Ectodermal cell (in vitro differentiated cells): ENCODE results near the gene BLM.

Source experiments
- H3K27ac ChIP-seq: 2 replicates; pipeline ENCODE4 v1.7.0; 2013; ENCODE audit warnings: mild to moderate bottlenecking, low read depth, low read length; ENCODE audit not compliant: insufficient read depth, poor library complexity, severe bottlenecking
- H3K27me3 ChIP-seq: 2 replicates; pipeline ENCODE4 v1.7.0; 2013; ENCODE audit warnings: mild to moderate bottlenecking, low read length; ENCODE audit not compliant: insufficient read depth, control insufficient read depth, poor library complexity, severe bottlenecking
- H3K36me3 ChIP-seq: one replicate; pipeline ENCODE4 v1.7.0; 2013; ENCODE audit warnings: low read length; ENCODE audit not compliant: control insufficient read depth, insufficient read depth
- H3K4me1 ChIP-seq: one replicate; pipeline ENCODE4 v1.7.0; 2013; ENCODE audit warnings: low read length; ENCODE audit not compliant: control insufficient read depth, insufficient read depth
- H3K4me3 ChIP-seq: 2 replicates; pipeline ENCODE4 v1.7.0; 2013; ENCODE audit warnings: low read depth, low read length, control low read depth; ENCODE audit not compliant: insufficient read depth
- H3K9me3 ChIP-seq: 2 replicates; pipeline ENCODE4 v1.7.0; 2013; ENCODE audit warnings: mild to moderate bottlenecking, low read length, moderate library complexity; ENCODE audit not compliant: control insufficient read depth
- WGBS, 2 experiments: methylation state at CpG; one replicate each; pipeline ENCODE4 v1.1.7; 2013; ENCODE audit warnings: missing lambda C conversion rate in 2 of 2; 5-methylcytosine and 5-hydroxymethylcytosine counted together

Gene BLM

GRCh38 chr15:90757461-90757860, 40.3 kb downstream of the BLM start:
- WGBS, 2 experiments, result 84 to 94% methylated on average over 1 of the region's 1 CpG
- H3K36me3 ChIP-seq, result peaks cover 18% of the 10 kb centered on the region
- no peaks in the 10 kb centered on the region for H3K9me3 ChIP-seq

DNA sequence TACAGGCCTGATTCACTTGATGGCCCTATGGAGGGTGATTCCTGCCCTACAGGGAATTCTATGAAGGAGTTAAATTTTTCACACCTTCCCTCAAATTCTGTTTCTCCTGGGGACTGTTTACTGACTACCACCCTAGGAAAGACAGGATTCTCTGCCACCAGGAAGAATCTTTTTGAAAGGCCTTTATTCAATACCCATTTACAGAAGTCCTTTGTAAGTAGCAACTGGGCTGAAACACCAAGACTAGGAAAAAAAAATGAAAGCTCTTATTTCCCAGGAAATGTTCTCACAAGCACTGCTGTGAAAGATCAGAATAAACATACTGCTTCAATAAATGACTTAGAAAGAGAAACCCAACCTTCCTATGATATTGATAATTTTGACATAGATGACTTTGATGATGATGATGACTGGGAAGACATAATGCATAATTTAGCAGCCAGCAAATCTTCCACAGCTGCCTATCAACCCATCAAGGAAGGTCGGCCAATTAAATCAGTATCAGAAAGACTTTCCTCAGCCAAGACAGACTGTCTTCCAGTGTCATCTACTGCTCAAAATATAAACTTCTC, 43.6 kb downstream of the BLM start:
- Histone ChIP-seq H3K27ac (no peak overlapping the region), H3K9me3 (no peaks in the 10 kb centered on the region), H3K27me3 (no peaks in the 10 kb centered on the region), H3K36me3 (peaks cover 14% of the 10 kb centered on the region), H3K4me3 (no peak overlapping the region), H3K4me1 (no peaks in the 10 kb centered on the region)
- WGBS, 2 experiments, result 89 to 94% methylated on average over 1 of the region's 1 CpG

More at GRCh38 chr15:90757461-90757860, 40.3 kb downstream of the BLM start:
- no peaks in the 10 kb centered on the region for H3K27me3 ChIP-seq
- H3K4me1 ChIP-seq, result no peaks in the 10 kb centered on the region
- no peak overlapping the region for H3K27ac ChIP-seq
- H3K4me3 ChIP-seq, result no peak overlapping the region

DNA sequence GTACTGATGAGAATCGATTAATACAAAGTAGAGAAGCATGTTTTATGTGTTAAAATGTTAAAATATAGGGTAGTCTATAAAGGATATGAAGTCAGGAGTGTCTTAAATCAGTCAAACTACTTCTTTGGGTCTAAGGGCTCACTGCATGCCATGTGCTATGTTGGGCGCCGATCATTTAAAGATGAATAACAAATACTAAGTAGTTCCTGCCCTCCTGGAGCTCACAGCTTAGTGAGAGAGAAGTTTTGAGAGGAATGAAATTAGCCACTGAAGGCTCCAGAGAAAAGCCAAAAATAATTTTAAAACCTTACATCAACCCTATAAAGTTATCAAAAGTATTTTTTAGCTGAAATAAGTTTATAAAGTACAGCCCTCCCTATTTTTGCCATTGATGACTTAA, 44.5 kb downstream of the BLM start:
- no peaks in the 10 kb centered on the region for H3K27me3 ChIP-seq
- H3K4me3 ChIP-seq, result no peak overlapping the region
- H3K4me1 ChIP-seq, result no peaks in the 10 kb centered on the region
- H3K9me3 ChIP-seq, result no peaks in the 10 kb centered on the region
- WGBS, 2 experiments, result 90 to 94% methylated on average over 3 of the region's 3 CpGs
- H3K36me3 ChIP-seq, result peaks cover 20% of the 10 kb centered on the region
- no peak overlapping the region for H3K27ac ChIP-seq

DNA sequence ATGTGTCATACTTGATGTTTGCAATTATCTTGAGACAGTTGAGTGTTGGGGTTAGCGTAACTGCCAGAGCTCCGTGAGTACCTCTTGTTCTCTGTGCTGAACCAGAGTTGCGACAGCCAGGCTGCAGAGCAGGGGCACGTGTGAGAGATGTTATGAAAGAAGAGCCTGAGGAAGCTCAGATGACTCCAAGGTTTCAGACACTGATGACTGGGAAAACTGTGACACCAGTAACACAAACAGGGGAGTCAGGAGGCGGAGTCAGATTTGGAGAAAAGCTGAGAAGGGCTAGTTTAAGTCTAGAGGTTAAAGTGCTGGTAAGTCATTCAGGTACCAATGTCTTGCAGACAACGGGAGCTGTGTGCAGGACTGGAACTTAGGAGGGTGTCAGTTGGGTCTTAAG, 45.0 kb downstream of the BLM start:
- H3K27ac ChIP-seq, result no peak overlapping the region
- peaks cover 17% of the 10 kb centered on the region for H3K36me3 ChIP-seq
- no peaks in the 10 kb centered on the region for H3K9me3 ChIP-seq
- H3K27me3 ChIP-seq, result no peaks in the 10 kb centered on the region
- H3K4me1 ChIP-seq, result no peaks in the 10 kb centered on the region
- WGBS, 2 experiments, result 87 to 89% methylated on average over 6 of the region's 6 CpGs
- H3K4me3 ChIP-seq, result no peak overlapping the region

DNA sequence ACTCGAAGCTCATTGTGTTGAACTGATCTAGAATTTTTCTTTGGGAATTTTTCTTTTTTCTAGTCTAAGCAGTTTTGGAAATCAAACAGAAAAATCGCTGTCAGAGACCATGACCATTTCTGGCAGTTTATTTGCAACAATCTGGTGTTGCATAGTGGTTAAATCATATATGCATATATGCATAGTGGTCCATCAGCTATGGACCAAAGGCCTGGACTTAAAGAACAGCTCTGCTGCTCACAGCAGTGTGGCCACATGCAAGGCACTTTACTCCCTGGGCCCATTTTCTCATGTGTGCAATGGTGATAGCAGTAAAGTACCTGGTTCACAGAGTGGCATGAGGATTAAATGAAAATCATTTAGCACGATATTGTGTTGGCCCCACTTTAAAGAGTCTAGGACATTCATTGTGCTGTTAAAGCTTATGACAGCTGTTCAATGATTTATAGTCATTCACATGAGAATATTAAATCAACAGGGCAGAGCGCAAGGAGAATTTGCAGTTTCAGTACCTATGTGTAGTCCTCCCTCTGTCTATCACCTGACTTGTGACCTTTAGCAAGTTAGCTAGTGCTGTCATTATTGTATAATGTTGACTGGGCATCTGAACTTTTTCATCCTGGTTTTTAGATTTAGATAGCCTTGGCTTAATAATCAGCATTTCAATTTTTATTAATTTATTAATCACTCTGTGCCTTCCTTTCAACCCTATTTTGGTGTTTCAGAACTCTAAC, 46.4 kb downstream of the BLM start:
- Histone ChIP-seq H3K4me1 (no peaks in the 10 kb centered on the region), H3K4me3 (no peak overlapping the region), H3K36me3 (peaks cover 8% of the 10 kb centered on the region), H3K27me3 (no peaks in the 10 kb centered on the region), H3K9me3 (no peaks in the 10 kb centered on the region), H3K27ac (no peak overlapping the region)
- WGBS, 2 experiments, result 95 to 99% methylated on average over 4 of the region's 4 CpGs

GRCh38 chr15:90765531-90765930, 48.4 kb downstream of the BLM start:
- H3K4me3 ChIP-seq, result no peak overlapping the region
- no peaks in the 10 kb centered on the region for H3K4me1 ChIP-seq
- 100% methylated on average over 1 to 2 of the region's 2 CpGs for WGBS, 2 experiments
- H3K36me3 ChIP-seq, result peaks cover 8% of the 10 kb centered on the region
- H3K9me3 ChIP-seq, result no peaks in the 10 kb centered on the region
- H3K27ac ChIP-seq, result no peak overlapping the region
- H3K27me3 ChIP-seq, result no peaks in the 10 kb centered on the region

DNA sequence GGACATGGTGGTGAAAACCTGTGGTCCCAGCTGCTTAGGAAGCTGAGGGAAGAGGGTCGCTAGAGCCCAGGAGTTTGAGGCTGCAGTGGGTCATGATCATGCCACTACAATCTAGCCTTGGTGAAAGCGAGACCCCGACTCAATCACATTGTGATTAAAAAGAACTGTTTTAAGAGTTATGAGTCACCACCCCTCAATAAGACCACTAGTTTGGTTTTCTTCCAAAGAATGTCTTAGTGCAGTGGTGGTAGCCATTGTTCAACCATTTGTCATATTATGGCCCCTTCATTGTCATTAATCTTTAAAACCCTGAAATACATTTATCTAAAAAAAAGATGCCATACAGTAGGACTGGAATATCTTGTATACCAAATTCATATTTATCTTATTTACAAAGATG, 48.8 kb downstream of the BLM start:
- Histone ChIP-seq H3K36me3 (peaks cover 8% of the 10 kb centered on the region), H3K4me3 (no peak overlapping the region), H3K27me3 (no peaks in the 10 kb centered on the region), H3K9me3 (no peaks in the 10 kb centered on the region), H3K4me1 (no peaks in the 10 kb centered on the region), H3K27ac (no peak overlapping the region)
- 97% methylated on average over 3 of the region's 3 CpGs for WGBS, 2 experiments

GRCh38 chr15:90769375-90769774, 52.2 kb downstream of the BLM start:
- no peaks in the 10 kb centered on the region for H3K27me3 ChIP-seq
- no peaks in the 10 kb centered on the region for H3K4me1 ChIP-seq
- no peak overlapping the region for H3K4me3 ChIP-seq
- 92 to 95% methylated on average over 10 of the region's 10 CpGs for WGBS, 2 experiments
- H3K9me3 ChIP-seq, result no peaks in the 10 kb centered on the region
- peaks cover 8% of the 10 kb centered on the region for H3K36me3 ChIP-seq
- H3K27ac ChIP-seq, result no peak overlapping the region

- H3K36me3 ChIP-seq, result peaks cover 6% of the 10 kb centered on the region
- 84 to 98% methylated on average over 1 of the region's 1 CpG for WGBS, 2 experiments
These were observed 56.3 kb downstream of the BLM start for GRCh38 chr15:90773485-90773884.

GRCh38 chr15:90774731-90775514, 57.8 kb downstream of the BLM start:
- WGBS, 2 experiments, result 92 to 94% methylated on average over 4 to 5 of the region's 5 CpGs
- Histone ChIP-seq H3K4me1 (no peaks in the 10 kb centered on the region), H3K27me3 (no peaks in the 10 kb centered on the region), H3K9me3 (no peaks in the 10 kb centered on the region), H3K4me3 (no peak overlapping the region), H3K36me3 (peaks cover 6% of the 10 kb centered on the region), H3K27ac (no peak overlapping the region)

More at GRCh38 chr15:90773485-90773884, 56.3 kb downstream of the BLM start:
- H3K4me1 ChIP-seq, result no peaks in the 10 kb centered on the region
- no peak overlapping the region for H3K4me3 ChIP-seq
- no peaks in the 10 kb centered on the region for H3K9me3 ChIP-seq
- H3K27ac ChIP-seq, result no peak overlapping the region
- H3K27me3 ChIP-seq, result no peaks in the 10 kb centered on the region
